ENCODE data around the gene NLRP6. TPM values are rescaled to one million over a fixed set of nuclear protein-coding genes. Genes with fewer than 3 reads are reported as not detected.

NLRP6 gene
- total and polyA plus RNA-seq, 4 donors, result 0.66 to 6.1 (median 0.88) TPM; not detected in 1

DNA sequence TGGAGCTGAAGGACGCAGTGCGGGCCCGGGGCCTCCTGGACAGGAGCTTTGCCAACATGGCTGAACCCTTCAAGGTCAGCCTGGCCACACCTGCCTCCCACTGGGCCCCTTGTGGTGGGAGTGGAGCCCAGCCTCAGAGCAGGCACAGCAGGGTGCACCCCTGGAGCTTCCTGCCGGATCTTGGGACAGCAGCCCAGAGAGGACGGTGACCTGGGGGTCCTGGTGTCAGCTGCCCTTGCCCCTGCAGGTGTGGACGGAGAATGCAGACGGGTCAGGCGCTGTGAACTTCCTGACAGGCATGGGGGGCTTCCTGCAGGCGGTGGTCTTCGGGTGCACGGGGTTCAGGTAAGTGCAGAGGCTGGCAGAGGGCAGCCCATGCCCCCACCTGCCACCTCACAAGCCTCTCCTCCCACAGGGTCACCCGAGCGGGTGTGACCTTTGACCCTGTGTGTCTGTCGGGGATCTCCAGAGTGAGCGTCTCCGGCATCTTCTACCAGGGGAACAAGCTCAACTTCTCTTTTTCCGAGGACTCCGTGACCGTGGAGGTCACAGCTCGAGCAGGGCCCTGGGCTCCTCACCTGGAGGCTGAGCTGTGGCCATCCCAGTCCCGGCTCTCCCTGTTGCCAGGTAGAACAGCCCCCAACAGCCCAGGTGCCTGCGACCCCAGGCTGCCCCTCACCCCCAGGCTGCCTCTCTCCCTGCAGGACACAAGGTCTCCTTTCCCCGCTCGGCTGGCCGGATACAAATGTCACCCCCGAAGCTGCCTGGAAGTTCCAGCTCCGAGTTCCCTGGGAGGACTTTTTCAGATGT, 15.8 kb downstream of the NLRP6 start:
- no peaks in the 10 kb centered on the region for H3K36me3 ChIP-seq (ENCODE audit: control insufficient read depth in 1 of 2, insufficient read depth in 2 of 2, low read length in 1 of 2)
- H3K27ac ChIP-seq (ENCODE audit: low read depth in 1 of 2, low read length in 2 of 2), result no peak overlapping the region
- H3K4me3 ChIP-seq (ENCODE audit: low read length in 2 of 2), result no peak overlapping the region
- no peaks in the 10 kb centered on the region for H3K27me3 ChIP-seq (ENCODE audit: control insufficient read depth in 1 of 2, insufficient read depth in 2 of 2, low read length in 1 of 2)
- no peaks in the 10 kb centered on the region for H3K4me1 ChIP-seq (ENCODE audit: control insufficient read depth in 1 of 2, insufficient read depth in 2 of 2, low read length in 2 of 2)
- peak; percentile 42 to 72 for DNase-seq
- intact Hi-C loops (cut with DNase I), result no loop called here
- 88 to 91% methylated on average over 27 of the region's 27 CpGs for WGBS, 2 donors
- ATAC-seq (ENCODE audit: low FRiP score), result no peak
- H3K9me3 ChIP-seq (ENCODE audit: control insufficient read depth, low read length), result no peaks in the 10 kb centered on the region

DNA sequence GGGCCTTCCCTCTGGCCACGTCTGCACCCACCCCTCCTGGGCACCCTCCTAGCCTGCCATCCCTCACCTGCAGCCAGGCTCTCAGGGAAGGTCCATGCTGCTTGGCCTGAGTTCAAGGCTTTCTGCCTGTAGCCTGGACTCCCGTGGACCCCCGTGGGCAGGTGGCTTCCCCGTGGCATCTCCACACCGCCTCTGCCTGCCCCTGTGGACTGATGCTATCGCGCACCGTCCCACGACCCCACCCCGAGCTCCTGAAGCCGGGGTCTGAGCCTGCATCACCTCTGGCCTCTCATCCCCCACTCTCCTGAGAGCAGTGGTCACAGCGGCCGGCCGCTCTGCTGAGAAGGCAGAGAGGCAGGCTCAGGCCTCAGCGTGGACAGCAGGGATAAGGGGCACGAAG, 16.6 kb downstream of the NLRP6 start:
- intact Hi-C loops (cut with DNase I), result no loop called here
- H3K4me1 ChIP-seq (ENCODE audit: control insufficient read depth in 1 of 2, insufficient read depth in 2 of 2, low read length in 2 of 2), result no peaks in the 10 kb centered on the region
- no peak overlapping the region for H3K4me3 ChIP-seq (ENCODE audit: low read length in 2 of 2)
- H3K27ac ChIP-seq (ENCODE audit: low read depth in 1 of 2, low read length in 2 of 2), result no peak overlapping the region
- DNase-seq, result peak; percentile 38 to 74
- WGBS, 2 donors, result 90 to 93% methylated on average over 14 to 16 of the region's 16 CpGs
- no peak for ATAC-seq (ENCODE audit: low FRiP score)
- H3K27me3 ChIP-seq (ENCODE audit: control insufficient read depth in 1 of 2, insufficient read depth in 2 of 2, low read length in 1 of 2), result no peaks in the 10 kb centered on the region
- H3K9me3 ChIP-seq (ENCODE audit: control insufficient read depth, low read length), result no peaks in the 10 kb centered on the region
- no peaks in the 10 kb centered on the region for H3K36me3 ChIP-seq (ENCODE audit: control insufficient read depth in 1 of 2, insufficient read depth in 2 of 2, low read length in 1 of 2)

DNA sequence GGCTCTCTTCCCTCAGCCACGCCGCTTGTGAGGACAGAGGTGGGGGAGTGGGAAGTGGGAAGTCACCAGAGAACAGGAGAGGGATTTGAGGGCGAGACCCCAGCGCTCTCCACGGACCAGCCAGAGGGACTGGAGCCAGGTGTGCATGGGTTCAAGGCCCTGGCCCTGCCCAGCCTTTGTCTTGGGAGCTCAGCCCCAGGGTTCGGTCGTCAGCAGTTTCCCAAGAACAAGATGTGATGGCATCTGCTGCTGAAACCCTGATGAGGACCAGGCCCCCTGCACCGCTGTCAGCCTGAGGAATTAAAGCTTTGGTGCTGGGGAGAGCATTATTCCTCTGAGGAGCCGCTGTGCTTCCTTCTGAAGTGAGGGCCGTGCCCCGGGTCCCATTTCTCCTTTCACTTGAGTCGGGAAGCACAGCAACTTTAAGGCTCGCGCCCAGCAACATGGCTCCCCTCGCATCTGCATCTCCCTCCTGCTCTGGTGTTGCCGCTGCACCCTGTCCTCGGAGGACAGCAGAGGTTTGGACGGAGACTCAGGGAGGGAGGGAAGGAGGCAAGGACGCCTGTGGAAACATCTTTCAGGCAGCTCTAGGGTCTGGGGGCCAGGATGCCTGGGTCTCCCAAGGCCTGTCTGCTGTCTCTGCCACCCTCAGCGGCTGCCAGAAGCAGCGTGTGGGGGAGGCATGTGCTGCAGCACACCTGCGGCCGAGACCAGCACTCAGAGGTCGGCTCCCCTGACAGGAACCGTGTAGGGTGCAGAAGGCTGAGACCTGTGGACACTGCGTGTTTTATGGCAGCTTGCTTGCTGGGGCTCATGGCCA, 17.4 kb downstream of the NLRP6 start:
- Histone ChIP-seq H3K4me1 (ENCODE audit: control insufficient read depth in 1 of 2, insufficient read depth in 2 of 2, low read length in 2 of 2) (no peaks in the 10 kb centered on the region), H3K27ac (ENCODE audit: low read depth in 1 of 2, low read length in 2 of 2) (no peak overlapping the region), H3K27me3 (ENCODE audit: control insufficient read depth in 1 of 2, insufficient read depth in 2 of 2, low read length in 1 of 2) (no peaks in the 10 kb centered on the region), H3K9me3 (ENCODE audit: control insufficient read depth, low read length) (no peaks in the 10 kb centered on the region), H3K36me3 (ENCODE audit: control insufficient read depth in 1 of 2, insufficient read depth in 2 of 2, low read length in 1 of 2) (no peaks in the 10 kb centered on the region), H3K4me3 (ENCODE audit: low read length in 2 of 2) (no peak overlapping the region)
- intact Hi-C loops (cut with DNase I), result no loop called here
- ATAC-seq (ENCODE audit: low FRiP score), result no peak
- DNase-seq, result peak; percentile 38 to 62
- 81 to 85% methylated on average over 26 of the region's 26 CpGs for WGBS, 2 donors

- WGBS, 2 donors, result 70 to 71% methylated on average over 34 to 35 of the region's 35 CpGs
- DNase-seq (peak; percentile 42 to 52), ATAC-seq (ENCODE audit: low FRiP score) (no peak)
- H3K27me3 ChIP-seq (ENCODE audit: control insufficient read depth in 1 of 2, insufficient read depth in 2 of 2, low read length in 1 of 2), result no peaks in the 10 kb centered on the region
- no peaks in the 10 kb centered on the region for H3K9me3 ChIP-seq (ENCODE audit: control insufficient read depth, low read length)
- no peaks in the 10 kb centered on the region for H3K4me1 ChIP-seq (ENCODE audit: control insufficient read depth in 1 of 2, insufficient read depth in 2 of 2, low read length in 2 of 2)
- H3K4me3 ChIP-seq (ENCODE audit: low read length in 2 of 2), result no peak overlapping the region
- H3K36me3 ChIP-seq (ENCODE audit: control insufficient read depth in 1 of 2, insufficient read depth in 2 of 2, low read length in 1 of 2), result no peaks in the 10 kb centered on the region
- H3K27ac ChIP-seq (ENCODE audit: low read depth in 1 of 2, low read length in 2 of 2), result no peak overlapping the region
- intact Hi-C loops (cut with DNase I), result no loop called here
Measured at GRCh38 chr11:296171-297050, 18.2 kb downstream of the NLRP6 start.

- Histone ChIP-seq H3K4me3 (ENCODE audit: low read length in 2 of 2) (no peak overlapping the region), H3K27ac (ENCODE audit: low read depth in 1 of 2, low read length in 2 of 2) (no peak overlapping the region), H3K27me3 (ENCODE audit: control insufficient read depth in 1 of 2, insufficient read depth in 2 of 2, low read length in 1 of 2) (no peaks in the 10 kb centered on the region), H3K9me3 (ENCODE audit: control insufficient read depth, low read length) (no peaks in the 10 kb centered on the region), H3K4me1 (ENCODE audit: control insufficient read depth in 1 of 2, insufficient read depth in 2 of 2, low read length in 2 of 2) (no peaks in the 10 kb centered on the region), H3K36me3 (ENCODE audit: control insufficient read depth in 1 of 2, insufficient read depth in 2 of 2, low read length in 1 of 2) (no peaks in the 10 kb centered on the region)
- DNase-seq (peak; percentile 45 to 71), ATAC-seq (ENCODE audit: low FRiP score) (no peak)
- 55 to 57% methylated on average over 13 of the region's 13 CpGs for WGBS, 2 donors
- intact Hi-C loops (cut with DNase I), result no loop called here
Measured at GRCh38 chr11:297051-297585, 18.9 kb downstream of the NLRP6 start.

- H3K9me3 ChIP-seq (ENCODE audit: control insufficient read depth, low read length), result no peaks in the 10 kb centered on the region
- no peaks in the 10 kb centered on the region for H3K36me3 ChIP-seq (ENCODE audit: control insufficient read depth in 1 of 2, insufficient read depth in 2 of 2, low read length in 1 of 2)
- no peaks in the 10 kb centered on the region for H3K4me1 ChIP-seq (ENCODE audit: control insufficient read depth in 1 of 2, insufficient read depth in 2 of 2, low read length in 2 of 2)
- H3K4me3 ChIP-seq (ENCODE audit: low read length in 2 of 2), result no peak overlapping the region
- WGBS, 2 donors, result 44 to 46% methylated on average over 26 of the region's 26 CpGs
- intact Hi-C loops (cut with DNase I), result no loop called here
- no peaks in the 10 kb centered on the region for H3K27me3 ChIP-seq (ENCODE audit: control insufficient read depth in 1 of 2, insufficient read depth in 2 of 2, low read length in 1 of 2)
- ATAC-seq (ENCODE audit: low FRiP score) (no peak), DNase-seq (peak; percentile 60 to 71)
- no peak overlapping the region for H3K27ac ChIP-seq (ENCODE audit: low read depth in 1 of 2, low read length in 2 of 2)
Measured at GRCh38 chr11:297586-298405, 19.6 kb downstream of the NLRP6 start.

- no peaks in the 10 kb centered on the region for H3K4me1 ChIP-seq (ENCODE audit: control insufficient read depth in 1 of 2, insufficient read depth in 2 of 2, low read length in 2 of 2)
- 27 to 30% methylated on average over 15 of the region's 15 CpGs for WGBS, 2 donors
- ATAC-seq (ENCODE audit: low FRiP score) (no peak), DNase-seq (peak; percentile 42 to 70)
- no peaks in the 10 kb centered on the region for H3K9me3 ChIP-seq (ENCODE audit: control insufficient read depth, low read length)
- no peak overlapping the region for H3K4me3 ChIP-seq (ENCODE audit: low read length in 2 of 2)
- H3K27me3 ChIP-seq (ENCODE audit: control insufficient read depth in 1 of 2, insufficient read depth in 2 of 2, low read length in 1 of 2), result no peaks in the 10 kb centered on the region
- no peaks in the 10 kb centered on the region for H3K36me3 ChIP-seq (ENCODE audit: control insufficient read depth in 1 of 2, insufficient read depth in 2 of 2, low read length in 1 of 2)
- H3K27ac ChIP-seq (ENCODE audit: low read depth in 1 of 2, low read length in 2 of 2), result no peak overlapping the region
- intact Hi-C loops (cut with DNase I), result no loop called here
Measured at GRCh38 chr11:298406-299065, 20.3 kb downstream of the NLRP6 start.

Measured in aorta (tissue), 5 donors.